K562 (cell line): ENCODE data around the gene GPR176. TPM values are rescaled to one million over a fixed set of nuclear protein-coding genes. Genes with fewer than 3 reads are reported as not detected.

Experiments
- BHLHE40 ChIP-seq: IDR thresholded peaks from 2 replicates; pipeline ENCODE4 v1.6.1; 2011; ENCODE audit warnings: low read length, improper control_type of control experiment
- NR1H2 ChIP-seq: sonication (generic); formaldehyde crosslinking; IDR thresholded peaks from 2 replicates; pipeline ENCODE4 v1.4.0; 2020; ENCODE audit warnings: mild to moderate bottlenecking, missing genetic modification reagents
- SIX5 ChIP-seq, 2 experiments: IDR thresholded peaks; 2 replicates each; pipeline ENCODE4 v1.6.1; 2011; ENCODE audit warnings: low read length in 2 of 2, borderline replicate concordance in 1 of 2, low read depth in 1 of 2, mild to moderate bottlenecking in 1 of 2, moderate library complexity in 1 of 2; ENCODE audit not compliant: insufficient read depth in 1 of 2
- ZBTB33 ChIP-seq: sonication (generic); formaldehyde crosslinking; IDR thresholded peaks from 2 replicates; pipeline ENCODE4 v1.8.1; 2023; ENCODE audit warnings: mild to moderate bottlenecking, missing genetic modification reagents
- ZNF311 ChIP-seq: fragments of 250-450 bp; sonication (Bioruptor Pico); IDR thresholded peaks from 2 replicates; pipeline ENCODE4 v1.4.0; 2020; ENCODE audit warnings: mild to moderate bottlenecking, moderate library complexity
- ZNF354B ChIP-seq: fragments of 250-450 bp; sonication (Bioruptor Pico); IDR thresholded peaks from 2 replicates; pipeline ENCODE4 v1.4.0; 2020
- ZNF561 ChIP-seq: fragments of 450-650 bp; formaldehyde crosslinking; conservative IDR thresholded peaks from 2 replicates; pipeline ENCODE4 v1.4.0; 2020; ENCODE audit warnings: mild to moderate bottlenecking, moderate library complexity
- ZNF586 ChIP-seq: fragments of 450-650 bp; formaldehyde crosslinking; conservative IDR thresholded peaks from 2 replicates; pipeline ENCODE4 v1.4.0; 2020; ENCODE audit warnings: mild to moderate bottlenecking, moderate library complexity
- polyA plus RNA-seq, 8 experiments: library from polyadenylated mRNA; depleted of rRNA in 4 of 8; stranded (reverse) in 5 of 8; unstranded in 3 of 8; fragments of >200 nt; fragmentation: Nextera tagmentation in 2 of 8; fragmentation: Illumina TruSeq in 1 of 8; extraction: Ambion mirVana in 2 of 8; extraction: Trizol in 1 of 8; gene quantifications; 2 replicates each; pipeline versions ENCODE4 v1.2.1 to v1.2.3, GENCODE V29; 2011 to 2014; ENCODE audit warnings: inconsistent platforms in 1 of 8, missing spikeins in 1 of 8
- total RNA-seq, 7 experiments: library from RNA; depleted of rRNA in 6 of 7; stranded (reverse); fragments of >200 nt in 6 of 7; fragmentation: Illumina TruSeq in 2 of 7; extraction: Trizol in 2 of 7; gene quantifications; 2 replicates each; pipeline versions ENCODE4 v1.2.1 to v1.2.3, GENCODE V29; 2011 to 2021; ENCODE audit warnings: low replicate concordance in 1 of 7
- TF ChIP-seq, protein P1 (sequence below): fragments of 450-650 bp; IDR thresholded peaks from 2 replicates; pipeline ENCODE4 v1.6.1; 2017; ENCODE audit warnings: mild to moderate bottlenecking, moderate library complexity
- TF ChIP-seq, protein P2 (sequence below): sonication (generic); formaldehyde crosslinking; IDR thresholded peaks from 2 replicates; pipeline ENCODE4 v1.9.0; 2022; ENCODE audit warnings: mild to moderate bottlenecking, missing genetic modification reagents
- TF ChIP-seq, protein P3 (sequence below), 2 experiments: fragments of 450-650 bp; IDR thresholded peaks; 2 replicates each; pipeline ENCODE4 v1.6.1; 2016; ENCODE audit warnings: mild to moderate bottlenecking in 2 of 2, borderline replicate concordance in 1 of 2, low read depth in 1 of 2, moderate library complexity in 1 of 2

GPR176 gene
- total and polyA plus RNA-seq, 9 of the 15 experiments (the other 6 are each of a cell fraction or from before 2014, with no cell fraction given) = 0.03 to 1.2 (median 0.76) TPM

DNA sequence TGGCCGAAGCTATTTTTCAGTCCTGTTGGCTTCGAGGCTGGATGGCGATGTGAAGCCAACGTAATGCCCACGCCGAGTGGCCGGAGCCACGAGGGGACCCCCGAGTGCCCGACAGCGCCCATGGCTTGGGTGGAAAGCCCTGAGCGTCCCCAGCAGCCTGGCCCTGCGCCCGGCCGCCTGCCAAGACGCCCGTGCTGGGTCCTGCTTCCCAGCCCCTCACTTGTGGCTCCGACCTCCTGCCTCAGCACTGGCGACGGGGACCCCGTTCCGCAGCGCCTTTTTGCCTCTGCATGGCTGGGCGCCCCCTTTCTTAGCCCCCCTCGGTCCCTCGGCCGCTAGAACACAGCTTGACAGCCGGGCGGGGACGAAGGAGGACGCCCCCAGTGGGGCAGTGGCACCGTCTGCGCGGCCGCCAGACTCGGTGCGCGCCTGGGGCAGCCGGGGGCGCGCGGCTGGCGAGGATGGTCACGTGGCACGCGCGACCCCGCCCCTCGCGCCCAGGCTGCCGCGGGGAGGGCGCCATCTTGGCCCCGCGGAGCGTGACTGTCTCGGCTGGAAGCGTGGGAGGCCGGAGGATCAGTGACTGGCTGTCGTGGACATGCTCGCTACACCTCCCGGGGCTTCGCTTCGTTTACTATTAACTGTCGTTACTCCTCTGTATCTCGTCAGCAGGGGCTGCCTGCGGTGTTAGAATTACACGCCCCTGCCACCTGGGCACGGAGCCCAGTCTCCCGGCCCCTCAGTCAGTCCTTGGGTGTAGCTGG lies 626 bp upstream of the GPR176 start (continued):
- TF ChIP-seq SIX5 (IDR thresholded peaks at IDR 0.05; ENCODE audit: borderline replicate concordance in 1 of 2, insufficient read depth in 1 of 2, low read depth in 1 of 2, low read length in 2 of 2) (no peak), ZBTB33 (CRISPR knock-in tag) (peak; percentile 38; the same call in 1 of the 2 replicates), ZNF354B (no peak), ZNF311 (no peak), NR1H2 (no peak), ZNF586 (no peak), BHLHE40 (peak; percentile 90), ZNF561 (CRISPR knock-in tag) (no peak)
- TF ChIP-seq, protein P1, sequence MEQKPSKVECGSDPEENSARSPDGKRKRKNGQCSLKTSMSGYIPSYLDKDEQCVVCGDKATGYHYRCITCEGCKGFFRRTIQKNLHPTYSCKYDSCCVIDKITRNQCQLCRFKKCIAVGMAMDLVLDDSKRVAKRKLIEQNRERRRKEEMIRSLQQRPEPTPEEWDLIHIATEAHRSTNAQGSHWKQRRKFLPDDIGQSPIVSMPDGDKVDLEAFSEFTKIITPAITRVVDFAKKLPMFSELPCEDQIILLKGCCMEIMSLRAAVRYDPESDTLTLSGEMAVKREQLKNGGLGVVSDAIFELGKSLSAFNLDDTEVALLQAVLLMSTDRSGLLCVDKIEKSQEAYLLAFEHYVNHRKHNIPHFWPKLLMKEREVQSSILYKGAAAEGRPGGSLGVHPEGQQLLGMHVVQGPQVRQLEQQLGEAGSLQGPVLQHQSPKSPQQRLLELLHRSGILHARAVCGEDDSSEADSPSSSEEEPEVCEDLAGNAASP = no peak
- TF ChIP-seq, protein P2, sequence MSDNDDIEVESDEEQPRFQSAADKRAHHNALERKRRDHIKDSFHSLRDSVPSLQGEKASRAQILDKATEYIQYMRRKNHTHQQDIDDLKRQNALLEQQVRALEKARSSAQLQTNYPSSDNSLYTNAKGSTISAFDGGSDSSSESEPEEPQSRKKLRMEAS = peak; percentile 82
- TF ChIP-seq, protein P3, sequence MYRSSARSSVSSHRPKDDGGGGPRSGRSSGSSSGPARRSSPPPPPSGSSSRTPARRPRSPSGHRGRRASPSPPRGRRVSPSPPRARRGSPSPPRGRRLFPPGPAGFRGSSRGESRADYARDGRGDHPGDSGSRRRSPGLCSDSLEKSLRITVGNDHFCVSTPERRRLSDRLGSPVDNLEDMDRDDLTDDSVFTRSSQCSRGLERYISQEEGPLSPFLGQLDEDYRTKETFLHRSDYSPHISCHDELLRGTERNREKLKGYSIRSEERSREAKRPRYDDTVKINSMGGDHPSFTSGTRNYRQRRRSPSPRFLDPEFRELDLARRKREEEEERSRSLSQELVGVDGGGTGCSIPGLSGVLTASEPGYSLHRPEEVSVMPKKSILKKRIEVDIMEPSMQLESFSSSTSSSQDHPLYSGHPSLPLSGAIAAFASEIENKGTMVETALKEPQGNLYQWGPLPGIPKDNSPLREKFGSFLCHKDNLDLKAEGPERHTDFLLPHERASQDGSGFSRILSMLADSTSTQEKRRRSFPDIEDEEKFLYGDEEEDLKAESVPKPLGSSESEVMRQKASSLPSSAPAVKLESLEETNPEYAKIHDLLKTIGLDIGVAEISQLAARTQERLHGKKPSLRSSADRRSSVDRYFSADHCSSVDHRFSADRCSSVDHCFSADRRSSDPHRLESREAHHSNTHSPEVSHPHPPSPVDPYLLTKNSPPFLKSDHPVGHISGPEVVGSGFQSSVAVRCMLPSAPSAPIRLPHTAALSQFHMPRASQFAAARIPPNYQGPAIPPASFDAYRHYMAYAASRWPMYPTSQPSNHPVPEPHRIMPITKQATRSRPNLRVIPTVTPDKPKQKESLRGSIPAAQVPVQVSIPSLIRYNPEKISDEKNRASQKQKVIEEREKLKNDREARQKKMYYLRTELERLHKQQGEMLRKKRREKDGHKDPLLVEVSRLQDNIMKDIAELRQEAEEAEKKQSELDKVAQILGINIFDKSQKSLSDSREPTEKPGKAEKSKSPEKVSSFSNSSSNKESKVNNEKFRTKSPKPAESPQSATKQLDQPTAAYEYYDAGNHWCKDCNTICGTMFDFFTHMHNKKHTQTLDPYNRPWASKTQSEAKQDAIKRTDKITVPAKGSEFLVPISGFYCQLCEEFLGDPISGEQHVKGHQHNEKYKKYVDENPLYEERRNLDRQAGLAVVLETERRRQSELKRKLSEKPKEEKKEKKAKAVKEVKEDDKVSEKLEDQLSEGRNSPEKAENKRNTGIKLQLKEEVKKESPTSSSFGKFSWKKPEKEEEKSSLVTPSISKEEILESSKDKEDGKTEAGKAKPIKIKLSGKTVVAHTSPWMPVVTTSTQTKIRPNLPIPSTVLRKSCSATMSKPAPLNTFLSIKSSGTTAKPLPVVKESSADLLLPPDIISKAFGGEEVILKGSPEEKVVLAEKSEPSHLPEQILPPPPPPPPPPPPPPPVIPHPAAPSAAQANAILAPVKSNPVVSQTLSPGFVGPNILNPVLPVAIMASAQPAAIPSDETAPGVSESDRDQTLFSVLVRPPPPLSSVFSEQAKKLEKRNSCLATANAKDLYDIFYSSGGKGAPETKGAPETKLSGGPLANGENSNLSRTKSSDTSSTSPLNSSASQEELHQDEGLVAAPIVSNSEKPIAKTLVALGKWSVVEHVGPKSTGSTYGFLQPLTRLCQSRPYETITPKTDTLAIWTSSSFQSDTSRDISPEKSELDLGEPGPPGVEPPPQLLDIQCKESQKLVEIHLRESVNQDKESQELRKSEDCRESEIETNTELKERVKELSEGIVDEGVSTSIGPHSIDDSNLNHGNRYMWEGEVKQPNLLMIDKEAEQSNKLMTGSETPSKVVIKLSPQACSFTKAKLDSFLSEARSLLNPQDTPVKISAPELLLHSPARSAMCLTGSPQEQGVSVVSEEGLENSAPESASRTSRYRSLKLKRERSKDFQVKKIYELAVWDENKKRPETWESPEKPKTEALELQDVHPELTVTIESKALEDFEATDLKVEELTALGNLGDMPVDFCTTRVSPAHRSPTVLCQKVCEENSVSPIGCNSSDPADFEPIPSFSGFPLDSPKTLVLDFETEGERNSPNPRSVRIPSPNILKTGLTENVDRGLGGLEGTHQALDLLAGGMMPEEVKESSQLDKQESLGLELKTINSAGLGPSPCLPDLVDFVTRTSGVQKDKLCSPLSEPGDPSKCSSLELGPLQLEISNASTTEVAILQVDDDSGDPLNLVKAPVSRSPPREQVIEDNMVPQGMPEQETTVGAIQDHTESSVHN (IDR thresholded peaks at IDR 0.05; ENCODE audit: borderline replicate concordance in 1 of 2, low read depth in 1 of 2) = no peak
